ENCODE data around the gene BIRC5.

Gene BIRC5

DNA sequence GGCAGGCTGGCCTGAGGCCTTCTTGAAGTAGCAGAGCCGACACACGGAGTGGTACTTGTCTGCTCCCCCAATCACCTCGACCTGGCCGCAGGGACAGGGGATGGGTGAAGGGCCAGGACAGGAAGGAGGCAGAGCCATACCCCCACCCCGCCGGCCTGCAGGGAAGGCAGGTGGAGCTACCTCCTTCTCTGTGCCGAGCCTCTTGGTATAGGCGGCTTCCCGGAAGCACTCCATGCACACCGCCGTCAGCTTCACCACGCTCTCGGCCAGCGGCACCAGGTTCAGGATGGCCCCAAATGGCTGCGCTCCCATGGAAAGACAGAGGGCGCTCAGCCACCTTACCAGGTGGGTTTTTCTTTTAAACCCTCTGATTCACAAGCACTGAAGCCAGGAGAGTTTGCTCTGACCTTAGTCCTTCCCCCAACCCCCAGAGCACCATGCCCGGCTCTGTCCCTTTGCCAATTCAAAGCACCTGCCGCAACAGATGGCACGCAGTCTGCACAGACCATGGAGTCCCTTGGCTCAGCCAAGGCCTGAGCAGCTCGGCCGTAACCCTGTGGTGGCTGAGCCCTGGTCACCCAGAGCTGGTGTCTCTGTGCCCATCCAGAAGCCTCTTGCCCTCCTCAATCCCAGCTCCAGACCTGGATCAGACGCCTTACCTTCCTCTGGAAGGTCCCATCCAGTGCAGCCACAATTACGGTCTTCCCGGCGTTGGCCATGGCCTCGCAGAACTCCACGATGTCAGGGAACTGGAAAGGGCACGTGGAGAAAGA, 39.0 kb upstream of the BIRC5 start:
- peak overlapping the region; percentile 37; the same call in 1 of the 2 replicates for H3K4me3 ChIP-seq (ENCODE audit: low read length)
- peaks cover 79% of the 10 kb centered on the region for H3K4me1 ChIP-seq (ENCODE audit: control insufficient read depth, low read length)
- H3K9me2 ChIP-seq (replicated peaks; ENCODE audit: control insufficient read depth, low read length), result no peaks in the 10 kb centered on the region
- TF ChIP-seq, protein P1, sequence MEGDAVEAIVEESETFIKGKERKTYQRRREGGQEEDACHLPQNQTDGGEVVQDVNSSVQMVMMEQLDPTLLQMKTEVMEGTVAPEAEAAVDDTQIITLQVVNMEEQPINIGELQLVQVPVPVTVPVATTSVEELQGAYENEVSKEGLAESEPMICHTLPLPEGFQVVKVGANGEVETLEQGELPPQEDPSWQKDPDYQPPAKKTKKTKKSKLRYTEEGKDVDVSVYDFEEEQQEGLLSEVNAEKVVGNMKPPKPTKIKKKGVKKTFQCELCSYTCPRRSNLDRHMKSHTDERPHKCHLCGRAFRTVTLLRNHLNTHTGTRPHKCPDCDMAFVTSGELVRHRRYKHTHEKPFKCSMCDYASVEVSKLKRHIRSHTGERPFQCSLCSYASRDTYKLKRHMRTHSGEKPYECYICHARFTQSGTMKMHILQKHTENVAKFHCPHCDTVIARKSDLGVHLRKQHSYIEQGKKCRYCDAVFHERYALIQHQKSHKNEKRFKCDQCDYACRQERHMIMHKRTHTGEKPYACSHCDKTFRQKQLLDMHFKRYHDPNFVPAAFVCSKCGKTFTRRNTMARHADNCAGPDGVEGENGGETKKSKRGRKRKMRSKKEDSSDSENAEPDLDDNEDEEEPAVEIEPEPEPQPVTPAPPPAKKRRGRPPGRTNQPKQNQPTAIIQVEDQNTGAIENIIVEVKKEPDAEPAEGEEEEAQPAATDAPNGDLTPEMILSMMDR (IDR thresholded peaks at IDR 0.05; ENCODE audit: low read depth, low read length, poor library complexity, severe bottlenecking), result peak; percentile 25
- TF ChIP-seq EZH2phosphoT487 (IDR thresholded peaks at IDR 0.05; ENCODE audit: borderline replicate concordance, low read length), result no peak
- H3F3A ChIP-seq (ENCODE audit: control insufficient read depth, insufficient read depth), result peaks cover 23% of the 10 kb centered on the region
- H3K36me3 ChIP-seq (ENCODE audit: control insufficient read depth, low read length), result peaks cover 96% of the 10 kb centered on the region
- peaks cover 10% of the 10 kb centered on the region for H4K20me1 ChIP-seq (ENCODE audit: control insufficient read depth, insufficient read depth, low read depth, low read length)
- no peaks in the 10 kb centered on the region for H3K27me3 ChIP-seq (ENCODE audit: control insufficient read depth, low read length)
- no peaks in the 10 kb centered on the region for H3K9me3 ChIP-seq (ENCODE audit: control insufficient read depth, insufficient read depth, low read length)
- peak overlapping the region; percentile 94 for H3K4me2 ChIP-seq (ENCODE audit: low read length)
- H3K27ac ChIP-seq (ENCODE audit: low read depth, low read length), result peak overlapping the region; percentile 65
- H3K79me2 ChIP-seq (ENCODE audit: control insufficient read depth, low read length), result peaks cover 36% of the 10 kb centered on the region

DNA sequence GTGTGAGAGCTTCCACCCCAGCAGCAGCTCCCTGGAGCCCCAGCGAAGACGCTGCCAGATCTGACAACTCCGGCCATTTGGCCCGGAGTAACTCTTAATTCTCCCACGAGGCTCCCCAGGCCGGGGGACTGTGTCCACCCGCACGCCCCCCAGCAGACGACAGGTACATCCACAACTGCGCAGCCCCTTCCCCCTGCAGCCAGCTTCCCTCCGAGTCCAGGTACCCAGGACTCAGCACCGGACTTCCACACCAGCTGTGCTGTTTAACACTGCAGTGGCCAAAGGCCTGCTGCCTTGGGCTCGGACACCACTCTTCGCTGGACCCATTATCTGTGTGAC, 38.4 kb upstream of the BIRC5 start:
- Histone ChIP-seq H3F3A (ENCODE audit: control insufficient read depth, insufficient read depth) (peaks cover 23% of the 10 kb centered on the region), H4K20me1 (ENCODE audit: control insufficient read depth, insufficient read depth, low read depth, low read length) (peaks cover 8% of the 10 kb centered on the region), H3K9me2 (replicated peaks; ENCODE audit: control insufficient read depth, low read length) (no peaks in the 10 kb centered on the region), H3K4me2 (ENCODE audit: low read length) (no peak overlapping the region; the same call in 1 of the 2 replicates), H3K79me2 (ENCODE audit: control insufficient read depth, low read length) (peaks cover 33% of the 10 kb centered on the region), H3K4me3 (ENCODE audit: low read length) (no peak overlapping the region), H3K36me3 (ENCODE audit: control insufficient read depth, low read length) (peaks cover 96% of the 10 kb centered on the region), H3K27ac (ENCODE audit: low read depth, low read length) (no peak overlapping the region), H3K27me3 (ENCODE audit: control insufficient read depth, low read length) (no peaks in the 10 kb centered on the region), H3K9me3 (ENCODE audit: control insufficient read depth, insufficient read depth, low read length) (no peaks in the 10 kb centered on the region), H3K4me1 (ENCODE audit: control insufficient read depth, low read length) (peaks cover 76% of the 10 kb centered on the region)
- TF ChIP-seq, protein P1 (IDR thresholded peaks at IDR 0.05; ENCODE audit: low read depth, low read length, poor library complexity, severe bottlenecking), result no peak
- TF ChIP-seq EZH2phosphoT487 (IDR thresholded peaks at IDR 0.05; ENCODE audit: borderline replicate concordance, low read length), result no peak

DNA sequence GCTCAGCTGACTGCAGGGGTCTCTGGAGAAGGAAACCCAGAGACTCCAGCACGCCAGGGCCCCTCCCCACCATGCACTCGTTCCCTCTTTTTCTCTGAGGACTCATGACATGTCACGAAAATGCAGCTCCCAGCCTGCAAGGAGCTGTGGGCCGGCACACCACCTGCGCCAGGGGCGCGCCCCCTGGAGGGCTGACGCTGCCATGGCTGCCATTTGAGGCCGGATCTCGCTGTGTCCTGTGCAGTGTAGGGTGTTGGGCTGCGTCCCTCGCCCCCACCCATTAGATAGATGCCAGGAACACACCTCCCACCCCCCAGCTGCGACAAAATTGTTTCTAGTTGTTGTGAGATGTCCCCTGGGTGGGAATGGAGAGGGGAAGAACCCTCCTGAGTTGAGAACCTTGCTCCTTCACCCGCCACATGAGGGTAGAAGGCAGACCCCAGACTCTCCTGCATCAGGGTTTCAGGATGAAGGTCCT, 37.5 kb upstream of the BIRC5 start:
- Histone ChIP-seq H3K9me3 (ENCODE audit: control insufficient read depth, insufficient read depth, low read length) (no peaks in the 10 kb centered on the region), H3F3A (ENCODE audit: control insufficient read depth, insufficient read depth) (peaks cover 23% of the 10 kb centered on the region), H3K9me2 (replicated peaks; ENCODE audit: control insufficient read depth, low read length) (no peaks in the 10 kb centered on the region), H3K36me3 (ENCODE audit: control insufficient read depth, low read length) (peaks cover 96% of the 10 kb centered on the region), H3K4me1 (ENCODE audit: control insufficient read depth, low read length) (peaks cover 76% of the 10 kb centered on the region), H4K20me1 (ENCODE audit: control insufficient read depth, insufficient read depth, low read depth, low read length) (peaks cover 8% of the 10 kb centered on the region), H3K27me3 (ENCODE audit: control insufficient read depth, low read length) (no peaks in the 10 kb centered on the region), H3K4me3 (ENCODE audit: low read length) (peak overlapping the region; percentile 28), H3K4me2 (ENCODE audit: low read length) (peak overlapping the region; percentile 54), H3K27ac (ENCODE audit: low read depth, low read length) (peak overlapping the region; percentile 58), H3K79me2 (ENCODE audit: control insufficient read depth, low read length) (peaks cover 32% of the 10 kb centered on the region)
- TF ChIP-seq, protein P1 (IDR thresholded peaks at IDR 0.05; ENCODE audit: low read depth, low read length, poor library complexity, severe bottlenecking), result peak; percentile 99
- TF ChIP-seq EZH2phosphoT487 (IDR thresholded peaks at IDR 0.05; ENCODE audit: borderline replicate concordance, low read length), result no peak
